T-helper 2 cell treated with Interferon-gamma antibody and Interleukin-4, amounts not matched to agents 5 μg/mL and 100 μg/mL, for 36 hours (primary cell): ENCODE measurements around the gene HLA-DRA.
"Not testable (repeated sequence)": the region's sequence is repeated elsewhere in the genome, so short reads cannot be mapped to it uniquely, and the experiment has no call there.

Source experiments
- DNase-seq: peaks from one replicate; pipeline ENCODE4 v3.0.0; 2021; ENCODE audit warnings: low spot score
- H3K27ac Mint-ChIP-seq: one replicate; pipeline ENCODE4 v1.8.0; 2021; ENCODE audit warnings: mild to moderate bottlenecking, mixed read lengths
- H3K27me3 Mint-ChIP-seq: one replicate; pipeline ENCODE4 v1.8.0; 2021; ENCODE audit warnings: low read depth, mixed read lengths
- H3K36me3 Mint-ChIP-seq: one replicate; pipeline ENCODE4 v1.8.0; 2021; ENCODE audit warnings: low read depth, mixed read lengths
- H3K4me1 Mint-ChIP-seq: one replicate; pipeline ENCODE4 v1.8.0; 2021; ENCODE audit warnings: low read depth, mixed read lengths
- H3K4me3 Mint-ChIP-seq: one replicate; pipeline ENCODE4 v1.8.0; 2022; ENCODE audit warnings: mild to moderate bottlenecking, moderate library complexity, mixed read lengths
- H3K9me3 Mint-ChIP-seq: one replicate; pipeline ENCODE4 v1.8.0; 2021; ENCODE audit warnings: mixed read lengths

HLA-DRA gene

DNA sequence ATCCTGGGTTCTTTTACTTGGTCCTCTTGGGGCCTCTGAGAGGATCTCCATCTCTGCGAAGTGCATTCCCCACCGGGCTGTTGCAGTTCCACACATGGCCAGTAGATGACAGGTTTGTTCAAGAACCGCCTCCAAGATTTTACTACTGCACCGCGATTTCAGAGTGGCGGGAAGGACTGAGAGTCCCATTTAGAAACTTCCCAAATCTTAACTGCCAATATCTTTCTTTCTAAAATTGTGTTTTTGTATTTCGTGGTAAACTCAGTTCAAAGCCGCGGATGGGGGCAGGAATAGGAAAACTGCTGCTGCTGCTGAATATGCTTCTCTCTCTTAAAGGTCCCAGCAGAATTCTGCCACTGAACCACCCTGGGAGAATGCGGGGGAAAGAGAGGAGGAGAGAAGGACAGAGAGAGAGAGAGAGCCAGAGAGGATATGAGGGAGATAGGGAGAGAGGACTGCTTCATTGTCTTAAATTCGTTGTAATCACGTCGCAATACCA is 24.1 kb upstream of the HLA-DRA start:
- no peaks in the 10 kb centered on the region for H3K36me3 Mint-ChIP-seq

GRCh38 chr6:32416036-32416435 is 23.7 kb upstream of the HLA-DRA start:
- Mint-ChIP-seq H3K27me3 (peaks cover 64% of the 10 kb centered on the region), H3K9me3 (no peaks in the 10 kb centered on the region), H3K27ac (no peak overlapping the region), H3K4me1 (peaks cover 5% of the 10 kb centered on the region), H3K4me3 (no peak overlapping the region), H3K36me3 (no peaks in the 10 kb centered on the region)
- no peak for DNase-seq

More for the DNA sequence above, 24.1 kb upstream of the HLA-DRA start:
- Mint-ChIP-seq H3K4me3 (no peak overlapping the region), H3K4me1 (peaks cover 5% of the 10 kb centered on the region), H3K9me3 (no peaks in the 10 kb centered on the region), H3K27ac (no peak overlapping the region), H3K27me3 (peaks cover 66% of the 10 kb centered on the region)
- DNase-seq = peak; percentile 57

- H3K4me3 Mint-ChIP-seq = no peak overlapping the region
- H3K27me3 Mint-ChIP-seq = peaks cover 46% of the 10 kb centered on the region
- DNase-seq = no peak
- no peak overlapping the region for H3K27ac Mint-ChIP-seq
- H3K9me3 Mint-ChIP-seq = no peaks in the 10 kb centered on the region
- H3K36me3 Mint-ChIP-seq = no peaks in the 10 kb centered on the region
- H3K4me1 Mint-ChIP-seq = no peaks in the 10 kb centered on the region
These were observed 14.9 kb upstream of the HLA-DRA start for GRCh38 chr6:32424589-32425300.

GRCh38 chr6:32426338-32426737 is 13.3 kb upstream of the HLA-DRA start:
- Mint-ChIP-seq H3K4me3 (no peak overlapping the region), H3K4me1 (no peaks in the 10 kb centered on the region), H3K9me3 (no peaks in the 10 kb centered on the region), H3K27ac (no peak overlapping the region), H3K27me3 (peaks cover 39% of the 10 kb centered on the region), H3K36me3 (no peaks in the 10 kb centered on the region)
- no peak for DNase-seq

DNA sequence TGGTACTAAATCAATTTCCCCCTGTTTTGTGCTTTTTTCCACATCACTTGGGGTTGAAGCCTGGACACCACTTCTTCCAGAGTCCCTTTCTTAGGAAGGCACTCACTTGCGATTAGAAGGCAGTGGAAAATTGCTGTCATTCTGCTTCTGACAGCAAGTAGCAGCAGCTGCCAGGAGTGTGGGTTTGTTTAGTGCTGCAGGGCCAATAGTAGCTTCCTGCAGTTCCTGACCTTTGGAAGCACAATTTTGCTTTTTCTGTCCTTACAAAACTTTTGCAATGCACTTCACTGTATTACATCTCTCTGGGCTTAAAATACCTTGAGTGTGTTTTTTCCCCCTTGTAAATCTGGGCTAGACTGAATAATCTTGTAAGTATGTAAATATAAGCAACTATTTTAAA is 12.5 kb upstream of the HLA-DRA start:
- Mint-ChIP-seq H3K4me3 (no peak overlapping the region), H3K27me3 (peaks cover 33% of the 10 kb centered on the region), H3K27ac (no peak overlapping the region), H3K4me1 (no peaks in the 10 kb centered on the region), H3K36me3 (no peaks in the 10 kb centered on the region), H3K9me3 (no peaks in the 10 kb centered on the region)
- no peak for DNase-seq

GRCh38 chr6:32427934-32428474 is 11.7 kb upstream of the HLA-DRA start:
- no peak for DNase-seq
- Mint-ChIP-seq H3K9me3 (no peaks in the 10 kb centered on the region), H3K4me1 (no peaks in the 10 kb centered on the region), H3K27me3 (peaks cover 31% of the 10 kb centered on the region), H3K36me3 (no peaks in the 10 kb centered on the region), H3K27ac (no peak overlapping the region), H3K4me3 (no peak overlapping the region)

DNA sequence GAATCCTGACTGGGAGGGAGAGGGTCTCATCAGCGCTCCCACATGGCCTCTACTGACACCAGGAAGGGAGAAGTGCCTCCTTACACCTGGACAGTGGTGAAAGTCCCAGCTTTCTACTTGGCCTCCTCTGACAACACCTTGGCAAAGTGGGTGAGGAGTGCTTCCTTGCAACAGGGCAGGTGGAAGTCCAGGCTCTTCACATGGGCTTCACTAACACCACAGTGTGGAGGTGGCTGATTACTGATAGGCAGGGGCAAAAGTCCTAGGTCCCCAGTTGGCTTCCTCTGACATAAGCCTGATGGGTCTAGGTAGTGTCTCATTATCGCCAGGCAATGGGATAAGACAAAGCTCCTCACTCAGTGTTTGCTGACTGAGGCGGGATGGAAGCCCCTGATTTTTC is 9.5 kb upstream of the HLA-DRA start:
- DNase-seq = no peak
- Mint-ChIP-seq H3K4me1 (no peaks in the 10 kb centered on the region), H3K36me3 (no peaks in the 10 kb centered on the region), H3K4me3 (no peak overlapping the region), H3K9me3 (no peaks in the 10 kb centered on the region), H3K27ac (no peak overlapping the region), H3K27me3 (peaks cover 35% of the 10 kb centered on the region)

- H3K36me3 Mint-ChIP-seq = no peaks in the 10 kb centered on the region
- no peak overlapping the region for H3K27ac Mint-ChIP-seq
- H3K9me3 Mint-ChIP-seq = no peaks in the 10 kb centered on the region
- no peak for DNase-seq
- peaks cover 36% of the 10 kb centered on the region for H3K27me3 Mint-ChIP-seq
- H3K4me1 Mint-ChIP-seq = no peaks in the 10 kb centered on the region
- no peak overlapping the region for H3K4me3 Mint-ChIP-seq
These were observed 8.5 kb upstream of the HLA-DRA start for GRCh38 chr6:32431142-32431541.

DNA sequence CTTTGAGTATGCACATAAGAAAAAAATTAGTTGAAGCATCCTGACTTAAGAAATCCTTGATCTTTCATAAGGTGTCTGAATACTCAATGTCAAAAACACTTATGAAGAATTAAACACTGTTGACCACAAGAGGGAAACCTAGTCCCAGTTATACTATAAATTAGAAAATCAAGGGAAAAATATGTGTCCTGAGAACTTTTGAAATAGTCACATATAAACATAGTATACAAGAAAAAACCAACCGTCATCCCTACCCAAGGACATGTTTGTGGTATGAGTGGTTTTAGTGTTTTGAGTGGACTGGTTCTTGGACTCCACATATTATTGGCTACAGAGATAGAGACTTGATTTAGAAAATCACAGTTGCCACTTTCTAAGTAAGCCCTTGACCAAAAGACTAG is 7.6 kb upstream of the HLA-DRA start:
- Mint-ChIP-seq H3K27ac (no peak overlapping the region), H3K27me3 (peaks cover 32% of the 10 kb centered on the region), H3K36me3 (no peaks in the 10 kb centered on the region), H3K4me1 (no peaks in the 10 kb centered on the region), H3K4me3 (no peak overlapping the region), H3K9me3 (no peaks in the 10 kb centered on the region)
- no peak for DNase-seq

GRCh38 chr6:32433950-32434349 is 5.7 kb upstream of the HLA-DRA start:
- H3K27ac Mint-ChIP-seq, DNase-seq, H3K36me3 Mint-ChIP-seq, H3K4me3 Mint-ChIP-seq, H3K9me3 Mint-ChIP-seq, H3K4me1 Mint-ChIP-seq: not testable (repeated sequence)
- H3K27me3 Mint-ChIP-seq = peaks cover 27% of the 10 kb centered on the region

DNA sequence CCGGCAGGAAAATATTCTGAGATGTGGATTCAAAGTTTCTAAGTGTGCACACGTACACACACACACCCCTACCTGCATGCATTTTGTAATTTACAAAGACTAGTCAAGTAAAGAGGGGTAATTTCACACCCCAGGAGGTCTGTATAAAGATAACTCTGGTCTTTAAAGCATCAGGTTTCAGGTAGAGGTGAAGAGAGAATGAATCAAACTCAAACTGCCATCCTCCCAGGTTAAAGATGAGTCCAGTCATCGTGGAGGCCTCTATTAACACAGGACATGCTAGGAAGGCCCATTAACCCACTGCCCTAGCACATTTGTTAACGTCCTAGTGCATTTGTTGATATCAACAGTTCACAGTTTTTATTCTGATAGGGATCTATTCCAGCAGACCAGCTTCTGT is 3.5 kb upstream of the HLA-DRA start:
- DNase-seq = no peak
- Mint-ChIP-seq H3K9me3 (no peaks in the 10 kb centered on the region), H3K36me3 (no peaks in the 10 kb centered on the region), H3K27ac (no peak overlapping the region), H3K4me1 (peaks cover 14% of the 10 kb centered on the region), H3K4me3 (no peak overlapping the region), H3K27me3 (peaks cover 22% of the 10 kb centered on the region)

DNA sequence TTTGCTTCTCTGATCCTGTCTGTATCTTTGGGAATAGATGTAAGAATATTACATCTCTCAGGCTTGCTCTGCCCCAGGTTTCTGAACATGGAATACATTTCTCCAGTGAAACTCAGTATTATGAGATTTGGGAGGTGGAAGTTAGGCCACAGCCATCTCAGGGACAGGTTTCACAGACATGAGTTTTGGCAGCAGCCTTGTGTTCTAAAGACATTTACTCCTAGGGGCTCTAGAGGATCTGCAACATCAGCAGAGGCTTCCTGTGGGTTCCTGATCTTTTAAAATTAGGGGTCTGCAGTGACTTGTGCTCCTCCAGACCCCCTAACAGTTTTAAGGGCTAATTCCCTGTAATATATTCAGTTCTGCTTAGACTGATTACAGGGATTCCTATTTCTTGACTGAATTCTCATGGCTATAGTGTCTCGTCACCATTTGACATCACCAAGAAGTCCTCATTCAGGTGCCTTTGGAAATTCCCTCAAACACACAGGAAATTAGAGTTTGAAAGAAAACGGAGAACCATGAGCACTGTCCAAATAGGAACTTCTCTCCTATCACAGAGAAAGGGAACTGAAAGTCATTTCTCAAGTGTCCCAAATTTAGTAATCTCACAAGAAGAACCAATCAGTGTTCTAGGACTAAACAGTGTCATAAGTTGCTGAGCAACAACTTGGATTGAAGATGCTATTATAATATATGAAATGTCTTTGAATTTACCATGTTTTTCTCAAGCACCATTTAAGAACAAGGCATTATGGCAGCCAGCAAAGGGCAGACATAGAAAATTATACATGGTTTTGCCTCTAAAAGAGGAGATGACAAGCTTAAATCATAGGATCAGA is 2.5 kb upstream of the HLA-DRA start:
- no peak for DNase-seq
- Mint-ChIP-seq H3K27ac (no peak overlapping the region), H3K27me3 (peaks cover 18% of the 10 kb centered on the region), H3K4me1 (peaks cover 22% of the 10 kb centered on the region), H3K36me3 (peaks cover 2% of the 10 kb centered on the region), H3K9me3 (no peaks in the 10 kb centered on the region), H3K4me3 (no peak overlapping the region)

- Mint-ChIP-seq H3K27ac (peak overlapping the region; percentile 41), H3K4me3 (no peak overlapping the region), H3K27me3 (peaks cover 8% of the 10 kb centered on the region), H3K36me3 (peaks cover 12% of the 10 kb centered on the region), H3K9me3 (no peaks in the 10 kb centered on the region), H3K4me1 (peaks cover 23% of the 10 kb centered on the region)
- no peak for DNase-seq
These were observed 548 bp upstream of the HLA-DRA start for GRCh38 chr6:32439139-32439538.

- Mint-ChIP-seq H3K9me3 (no peaks in the 10 kb centered on the region), H3K27me3 (peaks cover 3% of the 10 kb centered on the region), H3K4me3 (peak overlapping the region; percentile 30), H3K36me3 (peaks cover 12% of the 10 kb centered on the region), H3K27ac (no peak overlapping the region), H3K4me1 (peaks cover 23% of the 10 kb centered on the region)
- DNase-seq = no peak
These were observed 2.6 kb downstream of the HLA-DRA start for GRCh38 chr6:32442243-32442667.
